ENCODE measurements around the gene MYO7B.

The MYO7B gene

GRCh38 chr2:127624756-127625571 lies 89.5 kb downstream of the MYO7B start:
- DNase-seq (ENCODE audit: low read depth in 2 of 2), result no peak

GRCh38 chr2:127625572-127625951 lies 90.1 kb downstream of the MYO7B start:
- no peak for DNase-seq (ENCODE audit: low read depth in 2 of 2)

- no peak for DNase-seq (ENCODE audit: low read depth in 2 of 2)
Observed at GRCh38 chr2:127626175-127626574, 90.7 kb downstream of the MYO7B start.

GRCh38 chr2:127626917-127627739 lies 91.6 kb downstream of the MYO7B start:
- no peak for DNase-seq (ENCODE audit: low read depth in 2 of 2)

- DNase-seq (ENCODE audit: low read depth in 2 of 2), result no peak
Observed at GRCh38 chr2:127627740-127628571, 92.5 kb downstream of the MYO7B start.

- DNase-seq (ENCODE audit: low read depth in 2 of 2), result no peak
Observed at GRCh38 chr2:127628767-127629614, 93.5 kb downstream of the MYO7B start.

GRCh38 chr2:127629637-127630036 lies 94.2 kb downstream of the MYO7B start:
- DNase-seq (ENCODE audit: low read depth in 2 of 2), result no peak

- DNase-seq (ENCODE audit: low read depth in 2 of 2), result no peak
Observed at GRCh38 chr2:127630096-127630863, 94.8 kb downstream of the MYO7B start.

GRCh38 chr2:127630864-127631540 lies 95.5 kb downstream of the MYO7B start:
- DNase-seq (ENCODE audit: low read depth in 2 of 2), result no peak

- no peak for DNase-seq (ENCODE audit: low read depth in 2 of 2)
Observed at GRCh38 chr2:127631541-127631996, 96.1 kb downstream of the MYO7B start.

- no peak for DNase-seq (ENCODE audit: low read depth in 2 of 2)
Observed at GRCh38 chr2:127631997-127632581, 96.6 kb downstream of the MYO7B start.

GRCh38 chr2:127632592-127633489 lies 97.4 kb downstream of the MYO7B start:
- DNase-seq (ENCODE audit: low read depth in 2 of 2), result no peak

- no peak for DNase-seq (ENCODE audit: low read depth in 2 of 2)
Observed at GRCh38 chr2:127633556-127634065, 98.1 kb downstream of the MYO7B start.

GRCh38 chr2:127634066-127634617 lies 98.7 kb downstream of the MYO7B start:
- no peak for DNase-seq (ENCODE audit: low read depth in 2 of 2)

GRCh38 chr2:127634626-127635379 lies 99.3 kb downstream of the MYO7B start:
- no peak for DNase-seq (ENCODE audit: low read depth in 2 of 2)

- no peak for DNase-seq (ENCODE audit: low read depth in 2 of 2)
Observed at GRCh38 chr2:127635380-127636237, 100.1 kb downstream of the MYO7B start.

All from stimulated activated CD4-positive, alpha-beta T cell treated with anti-CD3 and anti-CD28 coated beads, Interleukin-4, amount 100 ng/mL, for 48 hours (primary cell).